Activated CD8-positive, alpha-beta memory T cell treated with anti-CD3 and anti-CD28 coated beads, Interleukin-2, amount 50 U/mL, for 48 hours (primary cell): ENCODE measurements around the gene CKLF.
"Not testable (repeated sequence)": the region's sequence is repeated elsewhere in the genome, so short reads cannot be mapped to it uniquely, and the experiment has no call there.

Source experiments
- DNase-seq: peaks from one replicate; pipeline ENCODE4 v3.0.0-alpha.2; 2020

CKLF gene

GRCh38 chr16:66544016-66544757, 8.2 kb upstream of the CKLF start:
- peak; percentile 46 for DNase-seq

DNA sequence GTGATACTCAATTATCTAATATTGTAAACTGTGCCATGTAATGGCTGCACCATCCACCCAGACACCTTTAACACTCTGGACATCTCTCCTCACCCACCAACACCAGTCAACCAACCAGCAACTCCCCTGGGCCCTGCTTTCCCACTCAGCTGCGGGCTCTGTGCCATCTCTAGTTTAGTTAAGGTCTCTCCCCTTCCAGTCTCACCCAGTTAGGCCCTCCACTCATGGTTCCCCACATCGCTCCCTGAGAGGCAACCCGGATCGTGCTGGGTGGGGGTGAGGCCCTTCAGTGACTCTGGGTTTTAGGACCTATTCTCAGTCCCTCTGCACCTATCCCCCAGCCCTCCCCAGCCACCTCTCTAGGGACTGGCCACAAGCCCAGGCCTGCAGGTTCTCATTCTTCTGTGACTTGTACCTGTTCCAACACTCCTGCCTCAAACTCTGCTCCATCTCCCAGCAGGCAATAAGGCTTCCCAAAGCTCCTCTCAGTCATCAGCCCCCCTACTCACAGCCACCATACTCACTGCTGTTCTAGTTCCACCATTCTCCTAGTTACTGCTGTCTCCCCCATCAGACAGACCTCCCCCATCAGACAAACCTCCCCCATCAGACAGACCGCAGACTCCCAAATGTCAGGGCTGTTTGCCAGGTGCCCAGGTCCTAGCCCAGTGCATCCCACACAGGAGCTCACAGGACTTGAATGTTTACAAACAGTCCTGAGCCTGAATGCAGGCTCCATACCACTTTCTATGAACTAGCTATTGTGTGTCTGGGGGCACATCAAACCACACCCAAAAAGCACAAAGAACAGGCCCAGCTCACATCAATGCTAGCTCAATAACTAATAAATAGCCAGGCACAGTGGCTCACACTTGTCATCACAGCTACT, 5.0 kb upstream of the CKLF start:
- no peak for DNase-seq

DNA sequence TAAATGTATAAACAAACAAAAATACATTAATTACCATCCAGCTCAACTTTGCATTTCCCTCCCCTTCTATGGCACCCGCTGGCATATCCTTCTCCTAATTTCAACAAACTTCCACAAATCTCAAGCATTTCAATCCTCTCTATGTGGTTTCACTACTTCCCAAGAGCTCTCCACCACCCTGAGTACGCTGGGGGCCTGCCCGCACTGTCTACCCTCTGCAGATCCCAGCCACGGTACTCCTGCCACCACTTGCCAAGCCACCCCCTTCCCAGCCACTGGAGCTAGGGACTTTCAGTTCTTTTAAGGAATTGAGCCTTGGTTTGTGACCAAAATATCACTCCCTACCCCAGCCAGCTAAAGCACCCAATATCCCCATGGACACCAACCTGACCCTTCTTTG, 4.3 kb upstream of the CKLF start:
- DNase-seq, result no peak

DNA sequence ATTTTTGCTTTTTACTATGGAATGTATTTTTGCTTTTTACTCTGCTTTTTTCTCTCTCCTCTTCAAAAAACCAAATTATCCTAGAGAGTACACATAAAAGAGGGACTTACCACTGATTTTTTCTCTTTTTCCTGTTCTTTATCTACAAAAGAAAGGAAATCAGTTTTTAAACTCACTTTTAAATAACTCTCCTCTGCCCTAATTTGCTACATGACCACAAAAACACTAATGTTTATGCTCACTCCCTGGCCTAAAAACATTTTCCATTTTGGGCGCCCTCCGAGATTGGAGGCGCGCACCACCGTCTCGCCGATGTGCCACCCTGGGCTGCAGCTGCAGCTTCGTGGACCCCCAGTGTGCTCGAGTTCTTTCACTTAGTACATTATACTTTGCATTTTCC, 3.5 kb upstream of the CKLF start:
- no peak for DNase-seq

DNA sequence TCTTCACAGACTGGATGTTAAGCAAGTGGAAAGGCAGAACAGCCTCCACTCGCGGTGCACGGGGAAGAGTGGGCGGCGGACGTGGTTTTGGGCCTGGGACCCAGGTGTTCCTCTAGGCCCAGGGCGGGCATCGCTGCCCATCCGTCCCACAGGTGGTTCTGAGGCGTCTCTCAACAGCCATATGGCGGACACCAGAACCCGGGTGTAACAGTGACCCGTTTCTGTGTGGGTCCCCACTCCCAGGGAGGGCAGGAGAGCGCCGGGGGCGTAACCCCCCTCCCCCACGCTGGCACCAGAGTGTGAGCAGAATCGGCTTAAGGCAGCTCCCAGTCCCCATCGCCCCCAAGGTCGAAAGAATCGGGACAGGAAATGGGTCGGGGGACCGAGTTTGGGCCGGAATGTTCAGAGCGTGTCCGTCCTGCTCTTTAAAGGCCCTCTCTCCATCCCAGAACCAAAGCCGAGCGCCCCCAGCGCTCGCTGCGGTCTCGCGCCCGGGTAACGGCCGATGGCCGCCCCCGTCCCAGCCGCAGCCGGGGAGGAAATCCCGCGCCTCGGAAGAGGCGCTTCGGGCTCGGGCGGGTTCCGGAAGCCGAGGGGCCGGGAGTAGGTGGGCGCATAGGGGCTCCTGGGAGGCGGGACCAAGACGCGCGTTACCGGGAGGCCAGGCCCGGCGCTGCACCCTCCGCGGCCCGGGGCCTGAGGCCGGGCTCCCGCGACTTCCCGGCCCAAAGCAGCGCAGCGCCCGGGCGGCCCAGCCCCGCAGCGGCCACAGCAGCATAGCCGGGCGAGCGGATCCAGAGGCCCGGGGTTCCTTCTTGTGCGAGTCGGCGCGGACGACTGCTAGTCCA, 2.9 kb upstream of the CKLF start, which contains the start of gene TK2:
Gene TK2, minus strand, starts transcription at position 839 of the 848 bp plus-strand sequence. Its CDS starts 61 bp downstream, at position 778.
- peak; percentile 88 for DNase-seq

DNA sequence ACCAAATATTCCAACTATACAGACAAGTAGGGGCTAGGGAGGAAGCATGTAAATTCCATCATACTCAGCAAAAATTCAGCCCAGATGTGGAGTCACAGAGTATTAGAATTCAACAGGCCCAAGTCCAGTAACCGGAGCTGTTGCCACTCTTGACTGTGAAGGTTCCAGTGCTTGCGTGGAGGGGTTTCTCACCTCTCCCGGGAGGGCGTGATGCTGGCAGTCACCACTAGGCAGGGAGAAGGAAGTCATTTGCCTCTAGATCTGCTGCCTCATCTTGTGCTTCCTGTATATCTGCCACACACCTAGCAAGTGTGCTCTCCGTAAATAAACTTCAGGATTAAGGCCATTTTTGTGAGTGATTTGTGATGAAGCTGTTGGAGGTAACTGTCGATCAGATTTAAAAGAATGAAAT, 1.0 kb upstream of the CKLF start:
- peak; percentile 77 for DNase-seq

DNA sequence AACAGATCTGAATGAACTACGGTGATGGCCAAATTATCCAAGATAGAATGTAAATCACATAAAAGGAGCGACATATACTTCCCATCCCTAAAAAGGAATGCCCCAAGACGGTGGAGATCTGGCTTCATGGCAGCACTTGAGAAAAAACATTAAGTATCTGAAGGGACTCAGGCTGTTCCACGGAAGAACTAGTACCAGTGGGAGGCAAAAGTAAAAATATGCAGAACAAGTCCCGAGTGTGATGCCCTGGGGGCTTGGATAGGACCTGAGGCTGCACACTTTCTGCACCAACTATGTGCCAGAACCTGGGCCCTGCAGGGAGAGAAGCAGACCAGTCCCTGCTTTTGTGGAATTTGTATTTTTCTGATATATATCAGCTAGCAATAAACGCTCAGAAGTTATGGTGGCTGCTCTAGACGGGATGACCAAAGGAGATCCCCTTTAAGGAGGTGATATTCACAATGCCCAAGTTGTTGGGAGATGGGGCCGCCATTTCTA, 539 bp upstream of the CKLF start:
- DNase-seq, result no peak

GRCh38 chr16:66553223-66553622, 847 bp downstream of the CKLF start:
- no peak for DNase-seq

DNA sequence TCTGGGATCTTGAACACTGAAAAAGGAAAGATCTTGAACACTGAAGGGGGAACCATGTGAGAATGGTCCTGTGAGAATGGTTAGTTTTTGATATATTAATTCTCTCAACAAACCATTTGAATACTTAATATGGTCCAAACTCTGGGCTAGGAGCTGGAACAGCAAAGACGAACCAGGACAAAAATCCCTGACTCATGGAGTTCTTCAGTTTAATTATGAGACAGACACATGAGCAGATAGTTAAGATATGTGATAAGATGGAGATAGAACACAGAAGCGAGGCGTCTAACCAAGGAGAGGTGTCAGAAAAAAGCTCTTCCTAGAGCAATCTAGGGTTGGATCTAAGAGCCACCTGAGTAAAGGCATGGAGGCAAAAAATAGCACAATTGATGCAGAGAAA, 1.6 kb downstream of the CKLF start:
- no peak for DNase-seq

DNA sequence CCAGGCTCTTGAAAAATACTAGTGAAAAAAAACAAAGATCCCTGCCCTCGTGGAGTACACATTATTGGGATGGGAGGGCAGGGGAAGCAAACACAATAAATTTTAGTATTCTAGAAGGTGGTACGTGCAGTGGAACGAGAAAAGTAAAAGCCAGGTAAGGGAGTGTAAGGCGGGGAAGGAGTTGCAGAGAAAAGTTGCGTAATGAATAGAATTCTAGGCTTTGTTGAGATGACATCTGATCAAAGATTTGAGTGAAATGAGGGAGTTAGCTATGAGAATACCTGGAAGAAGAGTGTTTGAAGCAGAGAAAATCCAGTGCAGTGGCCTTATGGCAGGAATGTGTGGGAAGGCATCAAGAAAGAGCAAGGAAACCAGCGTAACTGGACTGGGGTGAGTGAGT, 2.1 kb downstream of the CKLF start:
- DNase-seq, result no peak

DNA sequence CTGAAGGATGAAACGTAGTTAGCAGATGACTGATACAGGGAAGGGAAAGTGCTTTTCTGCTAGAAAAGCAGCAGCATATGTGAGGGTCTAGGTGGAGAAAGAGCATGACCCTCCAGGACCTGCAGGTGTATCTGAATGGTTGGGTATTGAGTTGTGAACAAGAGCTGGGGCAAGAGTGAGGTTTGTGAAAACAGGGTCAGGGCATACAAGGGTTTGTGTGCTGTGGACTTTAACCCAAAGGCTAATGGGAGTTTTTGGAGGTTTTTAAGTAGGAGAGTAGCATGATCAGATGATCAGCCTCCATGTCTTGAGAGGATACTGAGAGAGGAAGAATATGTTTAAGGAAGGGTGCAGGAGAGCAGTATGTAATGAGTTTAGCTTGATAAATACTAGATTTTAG, 7.7 kb downstream of the CKLF start:
- DNase-seq, result no peak

GRCh38 chr16:66561381-66562080, 9.2 kb downstream of the CKLF start:
- no peak for DNase-seq

- no peak for DNase-seq
Observed at GRCh38 chr16:66562409-66562808, 10.0 kb downstream of the CKLF start.

- DNase-seq, result no peak
Observed at GRCh38 chr16:66562986-66563385, 10.6 kb downstream of the CKLF start.

- no peak for DNase-seq
Observed at GRCh38 chr16:66563574-66564334, 11.4 kb downstream of the CKLF start.

DNA sequence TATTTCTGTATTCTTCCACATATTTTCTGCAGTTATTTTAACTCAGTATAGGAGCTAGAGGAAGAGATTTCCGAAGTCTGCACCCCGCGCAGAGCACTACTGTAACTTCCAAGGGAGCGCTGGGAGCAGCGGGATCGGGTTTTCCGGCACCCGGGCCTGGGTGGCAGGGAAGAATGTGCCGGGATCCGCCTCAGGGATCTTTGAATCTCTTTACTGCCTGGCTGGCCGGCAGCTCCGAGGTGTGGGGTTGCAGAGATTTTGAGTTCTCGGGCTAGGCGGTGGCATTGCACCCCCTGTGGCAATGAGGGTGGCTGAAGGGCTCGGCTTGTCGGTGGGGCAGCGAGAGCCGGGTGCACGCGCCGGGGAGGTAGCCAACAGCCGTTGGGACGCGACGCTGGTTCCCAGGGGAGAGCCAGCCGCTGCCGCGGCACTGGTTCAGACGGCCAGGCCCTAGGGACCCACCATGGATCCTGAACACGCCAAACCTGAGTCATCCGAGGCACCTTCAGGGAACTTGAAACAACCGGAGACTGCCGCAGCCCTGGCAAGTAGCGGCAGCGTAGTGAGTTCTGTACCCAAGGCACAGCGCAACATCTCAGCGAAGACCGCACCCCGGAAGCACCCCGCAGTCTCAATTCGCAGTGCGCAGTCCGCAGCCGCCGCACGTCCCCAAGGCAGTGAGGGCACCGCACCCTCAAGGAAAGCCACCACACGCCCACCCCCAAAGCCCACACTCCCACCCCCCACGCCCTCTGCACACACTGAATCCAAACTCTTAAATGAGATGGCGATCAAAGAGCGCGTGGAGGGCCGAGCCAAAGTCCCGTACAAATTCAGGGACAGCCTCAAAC, 13.9 kb downstream of the CKLF start, which contains the start of gene CMTM1:
Gene CMTM1, plus strand, starts transcription at position 389 of the 851 bp plus-strand sequence. Its CDS starts 75 bp downstream, at position 464.
- DNase-seq, result no peak

- not testable (repeated sequence) for DNase-seq
Observed at GRCh38 chr16:66567270-66567669, 14.9 kb downstream of the CKLF start.

DNA sequence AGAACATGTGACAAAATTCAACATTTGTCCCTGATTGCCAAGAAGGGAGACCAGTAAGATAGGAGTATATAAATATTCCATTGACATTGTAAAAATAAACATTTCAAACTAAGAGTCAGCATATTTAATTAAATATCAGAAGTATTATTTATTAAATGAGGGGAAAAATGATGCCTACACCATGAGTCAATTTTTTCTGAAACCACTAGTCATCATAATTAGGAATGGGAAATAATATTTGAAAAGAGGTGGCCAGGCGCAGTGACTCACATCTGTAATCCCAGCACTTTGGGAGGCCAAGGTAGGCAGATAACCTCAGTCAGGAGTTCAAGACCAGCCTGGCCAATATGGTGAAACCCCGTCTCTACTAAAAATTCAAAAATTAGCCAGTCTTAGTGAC, 16.0 kb downstream of the CKLF start:
- no peak for DNase-seq

GRCh38 chr16:66569131-66569530, 16.8 kb downstream of the CKLF start:
- DNase-seq, result no peak

GRCh38 chr16:66569827-66570405, 17.5 kb downstream of the CKLF start:
- DNase-seq, result no peak
